ENCODE measurements around the gene PRKG1.
"Not testable (repeated sequence)": the region's sequence is repeated elsewhere in the genome, so short reads cannot be mapped to it uniquely, and the experiment has no call there.

Gene PRKG1

DNA sequence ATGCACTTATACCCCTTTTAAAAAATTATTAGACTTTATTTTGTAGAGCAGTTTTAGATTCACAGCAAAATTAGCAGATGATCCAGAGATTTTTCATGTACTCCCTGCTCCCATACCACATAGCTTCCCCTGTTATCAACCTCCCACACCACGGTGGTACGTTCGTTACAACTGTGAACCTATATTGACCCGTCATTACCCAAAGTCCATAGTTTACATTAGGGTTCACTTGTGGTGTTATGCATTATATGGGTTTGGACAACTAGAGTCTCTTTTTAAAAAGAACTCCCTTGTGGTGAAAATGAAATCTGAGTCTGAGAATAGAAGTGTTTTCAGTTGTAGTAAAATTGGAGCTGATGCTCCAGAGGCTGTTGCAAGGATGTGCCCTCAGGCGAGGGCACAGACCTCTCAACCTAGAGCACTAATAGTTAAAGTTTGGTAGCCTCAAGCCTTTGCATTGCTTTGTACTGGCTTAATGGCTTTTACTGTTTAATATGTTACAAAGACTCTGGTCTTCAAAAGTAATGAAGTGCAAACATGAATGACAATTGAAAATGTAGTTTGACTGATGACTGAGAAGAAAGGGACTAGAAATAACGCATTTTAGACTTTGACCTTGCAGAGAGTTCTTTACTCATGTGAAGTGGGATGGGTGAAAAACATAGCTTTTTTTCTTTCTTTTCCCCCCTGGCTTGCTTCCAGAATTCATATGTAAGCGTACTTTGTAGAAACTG lies 655.7 kb downstream of the PRKG1 start:
- no peak for DNase-seq

DNA sequence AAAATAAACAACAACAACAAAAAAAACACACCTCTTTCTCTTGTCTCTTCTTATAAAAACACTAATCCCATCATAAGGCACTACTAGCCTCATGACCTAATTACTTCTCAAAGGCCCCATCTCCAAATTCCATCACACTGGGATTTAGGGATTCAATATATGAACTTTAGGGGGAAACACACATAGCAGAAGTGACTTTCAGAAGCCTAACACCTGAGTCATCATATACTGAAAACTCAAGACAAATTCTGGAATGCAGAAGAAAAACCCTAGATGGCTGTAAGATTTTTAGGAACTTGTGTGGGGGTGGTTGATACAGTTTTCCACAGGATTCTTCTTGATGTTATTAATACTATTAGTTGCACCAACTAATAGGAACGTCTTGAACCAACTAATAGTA lies 658.8 kb downstream of the PRKG1 start:
- no peak for DNase-seq

DNA sequence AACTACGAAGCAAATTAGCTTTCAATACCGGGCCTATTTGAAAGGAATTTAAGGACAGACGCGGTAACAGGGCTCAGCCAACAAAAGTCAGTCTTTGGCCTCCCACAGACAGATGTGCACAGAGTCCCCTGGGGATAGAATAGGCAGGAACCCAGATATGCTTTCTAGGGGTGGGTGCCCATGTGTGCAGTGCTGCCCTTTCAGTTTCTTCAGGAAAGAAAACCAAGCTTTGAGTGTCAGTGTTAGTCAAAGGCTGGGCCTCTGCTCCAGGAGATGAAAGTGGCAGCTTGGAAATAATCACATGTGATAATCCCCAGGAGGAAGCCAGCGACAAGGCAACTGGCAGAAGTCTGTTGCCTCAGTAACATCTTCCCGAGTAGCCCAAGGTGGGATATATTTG lies 668.9 kb downstream of the PRKG1 start:
- DNase-seq, result no peak

DNA sequence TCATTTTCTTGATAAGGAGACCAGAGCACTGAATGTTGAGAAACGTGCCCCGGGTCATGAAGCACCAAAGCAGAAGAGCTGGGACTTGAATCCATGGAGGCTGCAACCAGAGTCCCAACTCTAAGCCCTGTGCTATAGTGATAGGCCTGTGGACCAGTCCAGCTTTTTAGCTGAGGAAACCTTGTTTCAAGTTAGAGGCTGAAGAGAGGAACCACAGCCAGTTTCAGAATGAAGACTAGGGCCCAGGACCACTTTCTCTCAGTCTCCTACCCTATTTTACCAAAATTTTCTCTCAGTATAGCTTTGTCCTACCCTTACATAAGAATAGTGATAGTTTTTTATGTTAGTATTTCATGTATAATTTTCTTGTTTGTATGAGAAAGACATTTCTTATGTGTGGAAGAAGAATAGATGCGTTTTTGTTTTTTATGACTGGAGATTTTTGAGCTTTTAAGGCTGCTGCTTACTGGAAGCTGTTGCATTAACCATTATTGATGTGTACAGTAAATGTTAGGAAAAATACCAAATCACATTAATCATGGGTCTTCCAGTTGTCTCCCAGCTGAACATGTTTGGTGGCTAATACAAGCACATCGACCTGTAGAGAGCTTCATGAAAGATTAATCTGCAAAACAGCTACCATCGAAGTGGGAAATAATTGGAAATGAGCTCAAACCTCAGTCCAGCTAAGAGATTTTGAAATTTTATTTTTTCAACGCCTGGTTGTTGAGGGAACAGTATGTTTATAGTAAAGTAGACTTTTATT lies 670.1 kb downstream of the PRKG1 start:
- no peak for DNase-seq

DNA sequence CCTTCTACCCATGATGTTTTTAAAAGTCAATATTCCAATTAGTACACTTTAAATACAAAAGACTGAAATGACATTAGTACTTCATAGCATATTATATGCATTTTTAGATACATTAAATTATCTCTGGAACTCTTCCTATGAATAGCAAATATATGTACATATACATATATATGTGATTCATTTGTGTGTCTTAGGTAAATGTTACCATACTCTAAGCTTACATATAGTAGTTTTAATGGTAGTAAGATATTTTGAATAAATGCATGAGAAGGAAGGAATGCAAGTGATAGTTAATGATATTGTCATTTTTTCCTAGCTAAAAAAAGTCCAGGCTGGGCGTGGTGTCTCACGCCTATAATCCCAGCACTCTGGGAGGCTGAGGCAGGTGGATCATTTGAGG lies 671.1 kb downstream of the PRKG1 start:
- no peak for DNase-seq

DNA sequence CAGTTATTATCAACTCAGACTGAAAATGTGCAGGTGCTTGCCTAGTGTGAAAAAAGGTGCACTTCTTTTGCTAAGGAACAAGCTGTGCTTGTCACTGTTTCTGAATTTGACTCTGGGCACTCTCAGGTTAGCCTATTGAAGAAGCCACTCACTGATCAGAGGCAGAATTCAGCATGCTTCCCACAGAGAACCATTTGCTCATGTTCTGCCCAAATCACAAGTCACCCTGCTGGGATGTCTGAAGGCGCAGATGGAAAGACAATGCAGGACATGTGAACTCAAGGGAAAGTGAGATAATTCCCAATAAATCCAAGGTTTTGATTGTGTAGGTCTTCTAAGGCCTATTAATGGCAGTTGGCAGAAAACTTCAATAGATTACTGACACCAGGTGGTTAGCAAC lies 672.9 kb downstream of the PRKG1 start:
- DNase-seq, result no peak

DNA sequence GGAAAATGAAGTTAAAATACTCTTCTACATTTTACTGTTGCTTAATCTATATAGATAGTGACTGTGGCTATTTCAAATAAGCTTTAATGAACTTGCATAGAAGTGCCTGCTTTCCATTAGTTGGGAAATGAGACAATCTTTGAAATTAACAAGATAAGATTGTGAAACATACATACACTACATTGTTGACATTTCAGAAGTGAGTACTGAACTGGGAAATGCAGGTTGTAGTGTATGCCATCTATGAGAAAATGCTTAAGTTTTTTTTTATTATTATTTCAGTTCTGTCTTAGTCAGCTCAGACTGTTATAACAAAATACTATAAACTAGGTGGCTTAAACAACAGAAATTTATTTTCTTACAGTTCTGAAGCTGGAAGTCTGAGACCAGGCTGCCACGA lies 674.7 kb downstream of the PRKG1 start:
- no peak for DNase-seq

DNA sequence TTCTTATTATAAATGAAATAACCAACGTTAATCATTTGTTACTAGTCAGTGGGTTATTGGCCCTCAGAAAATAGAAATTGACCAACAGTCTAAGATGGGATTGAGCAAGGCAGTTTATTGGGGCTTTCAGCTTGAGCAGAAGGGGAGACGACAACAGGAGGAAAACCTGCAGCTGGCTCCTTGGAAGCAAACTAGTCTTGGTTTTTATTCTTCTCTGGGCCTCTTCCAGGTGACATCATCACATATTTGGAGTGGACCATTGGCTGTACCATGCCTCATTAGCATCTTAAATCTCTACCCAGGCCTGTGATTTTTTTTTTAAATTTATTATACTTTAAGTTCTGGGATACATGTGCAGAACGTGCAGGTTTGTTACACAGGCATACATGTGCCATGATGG lies 684.1 kb downstream of the PRKG1 start:
- no peak for DNase-seq

DNA sequence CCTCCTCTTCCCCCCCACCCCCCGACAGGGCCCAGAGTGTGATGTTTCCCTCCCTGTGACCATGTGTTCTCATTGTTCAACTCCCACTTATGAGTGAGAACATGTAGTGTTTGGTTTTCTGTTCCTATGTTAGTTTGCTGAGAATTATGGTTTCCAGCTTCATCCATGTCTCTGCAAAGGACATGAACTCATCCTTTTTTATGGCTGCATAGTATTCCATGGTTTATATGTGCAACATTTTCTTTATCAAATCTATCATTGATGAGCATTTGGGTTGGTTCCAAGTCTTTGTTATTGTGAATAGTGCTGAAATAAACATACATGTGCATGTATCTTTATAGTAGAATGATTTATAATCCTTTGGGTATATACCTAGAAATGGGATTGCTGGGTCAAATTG lies 684.6 kb downstream of the PRKG1 start:
- DNase-seq, result not testable (repeated sequence)

DNA sequence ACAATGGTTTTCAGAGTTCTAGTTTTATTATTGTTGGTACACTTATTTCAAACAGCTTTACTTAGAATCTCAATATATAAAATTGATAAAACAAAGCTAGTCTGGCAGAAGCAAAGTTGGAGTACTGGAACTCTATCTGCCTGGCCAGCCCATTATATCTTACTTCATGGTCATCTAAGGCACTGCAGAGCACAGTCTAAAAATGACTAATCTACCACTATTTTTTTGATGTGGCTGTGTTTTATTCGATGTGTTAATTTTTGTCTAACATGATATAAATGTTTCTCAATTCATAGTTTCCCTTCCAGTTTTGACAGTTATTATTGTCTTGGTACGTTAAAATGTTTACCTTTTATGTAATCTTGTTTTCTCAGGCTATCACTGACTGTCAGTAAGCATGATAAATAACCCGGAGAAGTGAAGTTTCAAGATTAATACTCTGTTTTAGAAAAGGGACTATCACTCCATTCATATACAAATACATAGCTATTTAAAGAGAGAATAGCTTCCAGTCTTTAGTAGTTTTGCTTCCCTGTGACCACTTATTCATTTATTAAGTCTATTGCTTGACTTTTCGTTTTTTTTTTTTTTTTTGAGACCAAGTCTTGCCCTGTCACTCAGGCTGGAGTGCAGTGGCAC lies 685.7 kb downstream of the PRKG1 start:
- no peak for DNase-seq

DNA sequence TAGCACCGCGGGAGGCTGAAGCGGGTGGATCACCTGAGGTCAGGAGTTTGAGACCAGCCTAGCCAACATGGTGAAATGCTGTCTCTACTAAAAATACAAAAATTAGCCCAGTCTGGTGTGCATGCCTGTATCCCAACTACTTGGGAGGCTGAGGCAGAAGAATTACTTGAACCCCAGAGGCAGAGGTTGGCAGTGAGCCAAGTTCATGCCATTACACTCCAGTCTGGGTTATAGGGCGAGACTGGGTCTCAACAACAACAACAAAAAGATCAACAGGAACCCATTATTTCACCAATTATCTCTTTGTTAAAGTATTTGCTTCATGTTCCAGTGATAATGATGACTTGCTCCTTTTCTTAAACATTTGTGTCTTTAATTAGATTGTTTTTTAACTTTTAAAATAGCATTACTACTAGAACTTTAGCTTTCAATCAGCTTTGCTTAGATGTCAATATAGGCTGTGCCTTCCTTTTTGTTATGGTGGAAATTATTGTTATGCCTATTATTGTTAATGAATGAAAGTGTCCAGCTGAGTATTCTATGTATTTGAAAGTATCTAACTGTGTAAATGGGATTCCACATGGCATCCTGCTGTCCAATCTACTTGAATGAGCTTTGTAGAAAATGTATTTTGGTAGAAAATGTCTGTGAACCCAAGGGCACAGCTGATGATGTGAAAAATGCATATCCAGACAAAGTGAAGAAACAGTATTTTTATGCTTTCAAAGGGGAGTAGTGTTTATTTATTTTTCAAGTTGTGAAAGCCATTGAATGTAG lies 686.8 kb downstream of the PRKG1 start:
- no peak for DNase-seq

DNA sequence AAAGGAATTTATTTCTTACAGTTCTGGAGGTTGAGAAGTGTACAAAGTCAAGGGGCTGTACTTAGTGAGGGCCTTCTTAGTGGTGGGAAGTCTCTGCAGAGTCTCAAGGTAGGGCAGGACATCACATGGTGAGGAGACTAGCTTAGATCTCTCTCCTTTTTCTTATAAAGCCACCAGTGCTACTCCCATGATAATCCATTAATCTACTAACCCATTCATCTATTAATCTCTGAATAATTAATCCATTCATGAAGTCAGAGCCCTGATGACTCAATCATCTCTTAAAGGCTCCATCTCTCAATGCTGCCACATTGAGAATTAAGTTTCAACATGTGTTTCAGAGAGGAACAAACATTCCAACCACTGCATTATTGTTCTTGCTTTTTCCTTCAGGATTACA lies 689.5 kb downstream of the PRKG1 start:
- no peak for DNase-seq

DNA sequence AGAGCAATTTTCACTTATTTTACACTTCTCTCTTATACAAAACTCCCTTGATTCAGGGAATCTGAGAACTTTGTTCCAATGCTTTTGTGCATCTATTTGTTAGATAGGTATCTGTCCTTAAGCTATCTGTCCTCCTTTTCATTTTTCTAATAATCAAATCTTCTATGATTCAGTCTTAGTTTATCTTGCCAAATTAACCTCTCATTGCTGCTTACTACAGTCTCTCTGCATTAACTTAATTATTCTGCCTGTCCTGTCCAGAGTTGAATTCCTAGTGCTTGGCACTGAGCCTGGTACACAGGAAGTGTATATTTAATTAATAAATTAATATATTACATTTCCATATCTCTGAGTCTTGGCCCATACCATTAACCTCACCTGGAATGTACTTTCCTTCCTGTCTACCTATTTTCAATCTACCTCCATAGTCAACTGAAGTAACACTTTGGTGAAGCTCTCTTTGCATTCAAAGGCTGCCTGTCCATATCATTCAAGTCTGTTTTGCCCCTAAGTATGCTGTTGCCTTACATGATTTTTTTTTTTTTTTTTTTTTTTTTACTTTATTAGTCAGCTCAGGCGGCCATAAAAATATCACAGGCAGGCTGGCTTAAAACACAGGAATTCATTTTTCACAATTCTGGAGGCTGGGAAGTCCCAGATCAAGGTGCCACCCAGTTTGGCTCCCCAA lies 691.1 kb downstream of the PRKG1 start:
- no peak for DNase-seq

DNA sequence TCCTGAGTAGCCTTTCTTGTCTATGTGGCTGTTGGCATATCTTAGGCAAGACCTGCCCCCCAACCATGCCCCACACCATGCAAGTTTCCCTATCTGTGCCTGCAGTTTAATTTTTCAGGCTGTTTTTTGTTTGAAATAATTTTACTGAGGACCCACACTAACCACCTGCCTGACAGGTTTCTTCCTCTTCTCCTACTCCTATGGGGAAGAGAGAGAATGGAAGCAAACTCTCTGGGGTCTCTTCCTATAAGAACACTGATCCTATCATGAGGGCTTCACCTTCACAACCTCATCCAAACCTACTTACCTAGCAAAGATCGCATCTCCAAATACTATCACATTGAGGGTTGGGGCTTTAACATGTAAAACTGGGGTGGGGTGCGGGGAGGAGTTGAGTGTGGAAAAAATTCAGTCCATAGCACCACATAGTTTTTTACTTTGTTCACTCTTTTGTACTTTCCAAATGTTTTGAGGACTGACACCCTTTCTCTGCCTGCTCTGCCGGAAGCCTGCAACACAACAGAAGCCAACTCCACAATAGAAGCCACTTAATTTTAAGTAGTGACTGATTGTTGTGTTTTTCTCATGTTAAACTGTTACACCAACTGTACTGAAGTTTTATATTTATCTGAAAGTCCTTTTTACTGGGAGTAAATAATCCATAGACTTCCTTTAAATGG lies 692.3 kb downstream of the PRKG1 start:
- no peak for DNase-seq

DNA sequence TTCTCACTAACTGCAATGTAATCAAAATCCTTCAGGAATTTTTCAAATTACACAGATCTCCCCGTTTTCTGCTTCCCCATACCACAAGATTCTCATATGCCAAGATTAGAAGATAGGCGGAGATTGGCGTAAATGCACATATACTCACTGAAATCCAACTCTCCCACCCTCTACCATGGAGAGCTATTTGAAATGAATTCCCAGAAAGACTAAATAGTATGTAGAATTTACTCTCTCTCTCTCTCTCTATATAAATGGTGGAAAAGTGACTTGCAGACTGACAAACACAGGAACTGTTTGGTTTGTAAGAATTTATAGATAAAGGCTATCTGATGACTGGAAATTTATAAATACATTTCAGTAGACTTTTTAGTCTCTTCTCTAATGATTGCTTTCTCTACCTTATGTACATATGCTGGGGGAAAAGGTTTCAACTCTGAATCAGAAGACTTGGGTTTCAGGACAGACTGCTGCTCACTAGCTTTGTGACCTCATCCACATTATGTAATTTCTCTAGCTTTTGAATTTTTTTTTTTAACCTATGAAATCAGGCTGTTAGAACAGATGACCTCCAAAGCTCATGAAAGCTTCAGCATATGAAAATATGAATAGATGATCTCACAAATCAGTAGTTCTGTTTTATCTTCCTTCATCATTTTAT lies 692.9 kb downstream of the PRKG1 start:
- DNase-seq, result no peak

DNA sequence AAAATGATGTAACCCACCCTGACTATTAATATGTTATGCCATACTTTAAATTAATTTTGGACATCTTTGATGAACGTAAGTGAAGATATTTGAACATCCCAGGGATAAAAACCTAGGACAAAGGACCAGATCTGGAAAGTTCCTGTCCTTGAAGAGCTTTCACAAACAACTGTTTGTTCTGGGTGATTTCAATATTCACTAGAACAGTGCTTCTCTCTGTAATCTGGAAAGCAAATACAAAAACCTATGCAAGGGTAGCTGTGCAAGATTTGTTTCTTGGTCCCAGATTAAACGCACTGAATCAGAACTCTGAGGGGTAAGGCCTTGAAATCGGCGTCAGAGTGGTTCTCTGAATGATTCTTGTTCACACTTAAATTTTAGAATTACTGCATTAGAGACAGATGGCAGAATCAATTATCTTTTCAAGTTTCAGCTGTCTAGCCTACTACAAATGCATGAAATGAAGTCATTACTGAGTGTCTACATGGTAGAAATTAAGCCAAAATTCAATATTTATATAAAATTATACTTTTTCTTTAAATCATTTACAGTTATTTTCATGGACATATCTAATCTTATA lies 694.7 kb downstream of the PRKG1 start:
- no peak for DNase-seq

DNA sequence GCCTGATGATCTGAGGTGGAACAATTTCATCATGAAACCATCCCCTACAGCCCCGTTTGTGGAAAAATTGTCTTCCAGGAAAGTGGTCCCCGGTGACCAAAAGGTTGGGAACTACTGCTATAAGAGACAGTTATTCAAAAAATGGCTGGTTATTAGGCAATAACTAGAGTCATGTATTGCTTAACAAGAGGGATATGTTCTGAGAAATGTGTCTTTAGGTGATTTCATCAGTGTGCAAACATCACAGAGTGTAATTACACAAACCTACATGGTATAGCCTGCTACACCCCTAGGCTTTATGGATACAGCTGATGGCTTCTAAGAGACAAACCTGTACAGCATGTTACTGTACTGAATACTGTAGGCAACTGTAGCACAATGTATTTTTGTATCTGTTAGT lies 696.4 kb downstream of the PRKG1 start:
- DNase-seq, result no peak

DNA sequence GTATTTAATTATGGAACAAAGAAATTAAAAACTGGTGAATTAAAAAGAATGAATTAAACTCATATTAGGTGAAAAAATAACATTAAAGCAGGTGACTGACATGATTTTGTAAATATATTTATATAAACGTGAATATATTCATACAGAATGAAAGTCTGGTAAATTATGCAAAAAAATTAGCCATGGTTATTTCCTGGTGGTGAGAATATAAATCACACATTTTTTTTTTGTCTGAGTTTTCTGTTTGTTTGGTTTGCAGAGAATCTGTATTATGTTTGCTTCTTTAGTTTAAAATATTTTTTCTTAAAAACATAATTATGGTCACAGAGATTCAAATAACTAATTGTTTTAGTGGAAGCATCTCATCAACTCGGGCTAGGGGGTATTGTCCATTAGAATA lies 698.1 kb downstream of the PRKG1 start:
- DNase-seq, result no peak

DNA sequence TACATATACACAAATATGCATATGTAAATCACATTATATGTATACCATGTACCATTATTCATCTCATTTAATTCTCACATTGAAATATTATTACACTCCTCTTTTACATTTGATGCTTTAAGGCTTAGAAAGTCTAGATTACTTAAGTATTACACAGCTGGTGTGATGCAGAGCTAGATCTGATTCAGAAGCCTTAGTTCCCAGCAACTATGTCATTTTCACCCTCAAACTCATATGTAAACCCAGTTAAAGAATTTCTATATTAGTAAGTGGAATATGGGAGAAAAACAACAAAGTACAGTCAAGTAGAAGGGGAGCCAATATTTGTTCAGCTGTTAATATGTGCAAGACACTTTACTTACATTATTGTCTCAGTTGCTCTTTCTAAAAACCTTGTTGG lies 699.4 kb downstream of the PRKG1 start:
- no peak for DNase-seq

DNA sequence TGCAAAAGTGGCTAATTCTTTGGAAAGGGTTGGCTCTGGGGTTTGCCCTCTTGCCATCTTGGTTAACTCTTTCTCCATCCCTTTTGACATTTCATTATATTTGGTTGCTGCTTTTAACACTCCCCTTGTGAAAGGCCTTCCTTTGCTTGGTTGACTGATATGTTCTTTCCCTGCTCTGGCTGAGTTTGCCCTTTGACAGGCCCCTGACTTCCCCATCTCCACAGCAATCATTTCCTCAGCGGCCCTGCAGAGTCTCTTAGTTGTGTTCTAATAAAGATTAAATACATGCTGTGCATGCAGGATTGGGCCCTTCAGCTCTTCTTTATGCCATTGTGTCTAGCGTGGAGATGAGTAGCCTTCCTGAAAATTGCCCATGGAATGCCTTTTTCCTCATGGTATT lies 709.7 kb downstream of the PRKG1 start:
- DNase-seq, result no peak

DNA sequence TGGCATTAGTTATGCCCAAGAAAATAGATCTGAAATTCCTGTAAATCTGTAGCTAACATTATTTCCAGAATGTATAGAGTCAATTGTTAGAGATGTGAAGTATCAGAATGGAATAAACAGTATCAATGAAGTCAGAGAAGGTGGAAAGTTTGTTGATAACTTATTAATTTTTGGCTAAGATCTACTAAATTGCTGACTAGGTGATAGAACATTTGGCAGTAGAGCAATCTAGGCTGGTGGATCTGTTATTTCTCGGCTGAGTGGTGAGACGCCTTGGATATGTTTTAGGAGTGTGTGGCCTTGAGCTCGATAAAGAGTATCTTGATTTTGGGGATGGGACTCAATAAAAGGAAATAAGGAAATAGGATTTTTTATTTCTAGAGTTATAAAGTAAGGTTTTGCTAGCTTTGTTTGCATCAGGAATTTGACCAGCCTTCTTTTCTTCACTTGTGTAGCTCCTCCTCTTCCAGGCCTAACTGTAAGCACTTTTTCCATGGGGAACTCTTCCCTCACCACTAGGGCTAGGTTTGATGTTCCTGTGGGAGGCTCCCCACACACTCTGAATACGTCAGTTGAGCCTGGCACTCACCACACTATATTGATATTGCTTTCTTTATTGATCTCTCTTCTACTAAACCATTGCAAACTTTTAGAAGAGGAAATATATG lies 711.9 kb downstream of the PRKG1 start:
- DNase-seq, result no peak
